Measurements from ENCODE around the gene CHST5. TPM values are rescaled to one million over a fixed set of nuclear protein-coding genes. Genes with fewer than 3 reads are reported as not detected.

CHST5 gene
- total and polyA plus RNA-seq, 9 of the 15 experiments (the other 6 are each of a cell fraction or from before 2014, with no cell fraction given) = 0.06 to 0.21 (median 0.14) TPM; not detected in 5

DNA sequence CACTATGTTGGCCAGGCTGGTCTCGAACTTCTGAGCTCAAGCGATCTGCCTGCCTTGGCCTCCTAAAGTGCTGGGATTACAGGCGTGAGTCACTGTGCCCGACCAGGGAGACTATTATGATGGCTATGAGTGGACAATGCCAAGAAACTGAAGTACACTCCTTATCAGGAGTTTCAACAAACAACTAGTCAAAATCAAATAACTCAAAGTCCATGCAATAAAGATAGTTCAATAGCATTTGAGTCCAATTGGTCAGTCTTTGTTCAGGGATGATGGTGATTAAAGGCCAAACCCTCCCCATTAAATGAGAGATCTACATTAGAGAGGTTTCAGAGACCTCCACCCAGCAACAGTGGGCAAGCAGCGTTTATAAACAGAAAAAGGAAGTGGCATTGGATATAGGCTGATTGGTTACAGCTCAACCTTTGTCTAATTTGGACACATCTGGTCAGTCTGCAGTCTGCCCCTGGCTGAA is 8.0 kb downstream of the CHST5 start:
- ChIA-PET CTCF (ENCODE audit: low intra/inter-chr PET ratio) (interaction anchor here (1.4 kb wide), 1 partner anchor 11 kb away, joined by 5 read pairs; no protein-coding TSS in a partner anchor), POLR2A (interaction anchor here (0.7 kb wide), 1 partner anchor 277 kb away, joined by 3 read pairs; no protein-coding TSS in a partner anchor)
- Histone ChIP-seq H3K4me1 (replicated peaks in 1 of 2; ENCODE audit: control insufficient read depth in 2 of 2, insufficient read depth in 2 of 2, low read length in 2 of 2) (peaks cover 0 to 13% of the 10 kb centered on the region in 2 experiments; a peak in 1 of 5 replicates), H3K27ac (ENCODE audit: extremely low read depth, low read depth, low read length) (no peak overlapping the region), H3K79me2 (ENCODE audit: control insufficient read depth, insufficient read depth, low read length) (no peaks in the 10 kb centered on the region), H4K20me1 (replicated peaks; ENCODE audit: control insufficient read depth, insufficient read depth, low read length) (peaks cover 4% of the 10 kb centered on the region; the same call in 1 of the 2 replicates), H3K4me3 (no peak overlapping the region), H3K9me3 (replicated peaks; ENCODE audit: control insufficient read depth, insufficient read depth, low read depth, low read length) (no peaks in the 10 kb centered on the region), H3K36me3 (ENCODE audit: control insufficient read depth, insufficient read depth, low read length) (no peaks in the 10 kb centered on the region), H3K27me3 (ENCODE audit: control insufficient read depth in 2 of 2, insufficient read depth in 2 of 2, low read length in 2 of 2) (peaks cover 35 to 59% of the 10 kb centered on the region in 2 experiments), H3K9me1 (ENCODE audit: control insufficient read depth, insufficient read depth, low read length) (no peaks in the 10 kb centered on the region), H3K9ac (ENCODE audit: insufficient read depth in 1 of 2, low read depth in 2 of 2, low read length in 2 of 2) (no peak overlapping the region), H2AFZ (ENCODE audit: low read depth, low read length) (no peak overlapping the region), H3K4me2 (ENCODE audit: insufficient read depth, low read length) (no peak overlapping the region)
- TF ChIP-seq, protein P1, sequence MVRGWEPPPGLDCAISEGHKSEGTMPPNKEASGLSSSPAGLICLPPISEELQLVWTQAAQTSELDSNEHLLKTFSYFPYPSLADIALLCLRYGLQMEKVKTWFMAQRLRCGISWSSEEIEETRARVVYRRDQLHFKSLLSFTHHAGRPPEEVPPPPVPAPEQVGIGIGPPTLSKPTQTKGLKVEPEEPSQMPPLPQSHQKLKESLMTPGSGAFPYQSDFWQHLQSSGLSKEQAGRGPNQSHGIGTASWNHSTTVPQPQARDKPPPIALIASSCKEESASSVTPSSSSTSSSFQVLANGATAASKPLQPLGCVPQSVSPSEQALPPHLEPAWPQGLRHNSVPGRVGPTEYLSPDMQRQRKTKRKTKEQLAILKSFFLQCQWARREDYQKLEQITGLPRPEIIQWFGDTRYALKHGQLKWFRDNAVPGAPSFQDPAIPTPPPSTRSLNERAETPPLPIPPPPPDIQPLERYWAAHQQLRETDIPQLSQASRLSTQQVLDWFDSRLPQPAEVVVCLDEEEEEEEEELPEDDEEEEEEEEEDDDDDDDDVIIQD (CRISPR knock-in tag; IDR thresholded peaks at IDR 0.05) = no peak
- TF ChIP-seq, protein P2, sequence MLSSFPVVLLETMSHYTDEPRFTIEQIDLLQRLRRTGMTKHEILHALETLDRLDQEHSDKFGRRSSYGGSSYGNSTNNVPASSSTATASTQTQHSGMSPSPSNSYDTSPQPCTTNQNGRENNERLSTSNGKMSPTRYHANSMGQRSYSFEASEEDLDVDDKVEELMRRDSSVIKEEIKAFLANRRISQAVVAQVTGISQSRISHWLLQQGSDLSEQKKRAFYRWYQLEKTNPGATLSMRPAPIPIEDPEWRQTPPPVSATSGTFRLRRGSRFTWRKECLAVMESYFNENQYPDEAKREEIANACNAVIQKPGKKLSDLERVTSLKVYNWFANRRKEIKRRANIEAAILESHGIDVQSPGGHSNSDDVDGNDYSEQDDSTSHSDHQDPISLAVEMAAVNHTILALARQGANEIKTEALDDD (IDR thresholded peaks at IDR 0.05) = 0 out of 2 replicates have a peak, but pooled peaks have one; percentile 17
- peak; percentile 73 for TF ChIP-seq SPI1 (IDR thresholded peaks at IDR 0.05; ENCODE audit: borderline replicate concordance, low read depth, low read length)
- intact Hi-C loops (cut with micrococcal nuclease) (no loop called here), in situ Hi-C loops (cut with MboI) (no loop called here)
- BruUV-seq (replicated peaks) = no TSS peak
- DNase-seq (ENCODE audit: extremely low read depth in 1 of 4, low spot score in 3 of 4) (no peak), FAIRE-seq (no peak), ATAC-seq (no peak)
- 7% methylated on average over 5 of the region's 5 CpGs for WGBS (ENCODE audit: insufficient coverage, low coverage, missing lambda C conversion rate)

Measured in K562 (cell line).